Activated naive CD4-positive, alpha-beta T cell treated with anti-CD3 and anti-CD28 coated beads, Interleukin-2, amount 50 U/mL, for 24 hours (primary cell): ENCODE measurements around the gene ALKBH8.
A peak's percentile ranks its signal among the peaks of the same experiment; 100 is the strongest.
"Not testable (repeated sequence)": the region's sequence is repeated elsewhere in the genome, so short reads cannot be mapped to it uniquely, and the experiment has no call there.

Experiments
- H3K27ac Mint-ChIP-seq: one replicate; pipeline ENCODE4 v1.8.0; 2021; ENCODE audit warnings: mild to moderate bottlenecking, mixed read lengths
- H3K27me3 Mint-ChIP-seq: one replicate; pipeline ENCODE4 v1.8.0; 2021; ENCODE audit warnings: mixed read lengths
- H3K36me3 Mint-ChIP-seq: one replicate; pipeline ENCODE4 v1.8.0; 2021; ENCODE audit warnings: mixed read lengths
- H3K4me1 Mint-ChIP-seq: one replicate; pipeline ENCODE4 v1.8.0; 2021; ENCODE audit warnings: mixed read lengths
- H3K4me3 Mint-ChIP-seq: one replicate; pipeline ENCODE4 v1.8.0; 2021; ENCODE audit warnings: mild to moderate bottlenecking, mixed read lengths
- H3K9me3 Mint-ChIP-seq: one replicate; pipeline ENCODE4 v1.8.0; 2021; ENCODE audit warnings: mixed read lengths

Gene ALKBH8

DNA sequence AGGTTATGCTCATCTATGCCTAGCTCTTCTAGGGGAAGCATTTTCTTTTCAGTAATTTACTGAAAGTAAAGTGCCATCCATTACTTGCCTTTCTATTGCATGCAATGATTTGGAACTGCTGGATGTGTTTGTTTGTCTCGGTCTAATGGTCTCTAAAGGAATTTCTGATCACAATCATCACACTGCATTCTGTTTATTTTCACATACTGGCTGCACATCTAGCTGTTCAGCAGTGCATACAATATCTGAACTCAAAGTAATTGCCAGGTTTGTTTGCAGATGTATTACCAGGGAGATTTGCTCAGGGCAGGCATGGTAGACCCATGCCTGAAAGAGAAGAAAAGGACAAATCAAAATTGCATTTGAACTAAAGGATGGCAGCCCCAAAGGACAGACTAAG, 71.5 kb downstream of the ALKBH8 start:
- no peaks in the 10 kb centered on the region for H3K9me3 Mint-ChIP-seq

DNA sequence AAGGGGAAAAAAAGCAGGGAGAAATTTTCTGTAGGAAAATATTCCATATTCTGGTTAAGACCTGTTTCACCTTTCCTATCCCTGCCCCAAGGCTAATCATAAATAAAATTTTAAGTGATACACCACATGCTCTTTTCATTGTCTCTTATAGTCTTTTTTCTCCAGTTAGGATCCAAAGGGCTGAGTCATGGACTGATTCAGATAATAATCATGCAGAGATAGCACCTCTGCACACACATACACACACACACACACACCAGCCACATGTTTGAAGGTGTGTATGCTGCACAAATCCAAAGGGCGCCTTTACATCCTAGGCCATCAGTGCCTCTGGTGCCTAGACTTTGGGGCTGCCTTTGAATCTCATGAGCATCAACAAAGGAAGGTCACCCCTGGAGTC, 72.4 kb downstream of the ALKBH8 start:
- no peak overlapping the region for H3K4me3 Mint-ChIP-seq
- H3K36me3 Mint-ChIP-seq: no peaks in the 10 kb centered on the region
- no peaks in the 10 kb centered on the region for H3K9me3 Mint-ChIP-seq
- H3K27ac Mint-ChIP-seq: no peak overlapping the region
- H3K4me1 Mint-ChIP-seq: no peaks in the 10 kb centered on the region
- peaks cover 4% of the 10 kb centered on the region for H3K27me3 Mint-ChIP-seq

More for the DNA sequence above, 71.5 kb downstream of the ALKBH8 start:
- Mint-ChIP-seq H3K36me3 (no peaks in the 10 kb centered on the region), H3K27ac (no peak overlapping the region), H3K4me1 (no peaks in the 10 kb centered on the region), H3K4me3 (no peak overlapping the region), H3K27me3 (no peaks in the 10 kb centered on the region)

DNA sequence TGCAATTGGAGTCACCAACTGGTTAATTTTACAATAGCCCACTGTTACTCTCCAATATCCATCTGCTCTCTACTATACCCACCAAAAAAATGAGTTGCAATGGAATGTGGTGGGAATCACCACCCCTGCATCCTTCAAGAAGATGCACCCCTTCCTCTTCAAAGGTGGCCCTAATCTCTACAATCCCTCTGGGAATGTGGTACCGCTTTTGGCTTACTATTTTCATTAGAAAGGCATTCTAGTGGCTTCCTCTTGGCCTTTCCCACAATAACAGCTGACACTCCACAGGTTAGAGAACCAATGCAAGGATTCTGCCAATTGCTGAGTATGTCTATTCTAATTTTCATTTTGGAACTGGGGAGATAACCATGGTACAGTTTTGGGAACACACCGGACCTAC, 74.7 kb downstream of the ALKBH8 start:
- H3K4me3 Mint-ChIP-seq: no peak overlapping the region
- no peaks in the 10 kb centered on the region for H3K4me1 Mint-ChIP-seq
- no peaks in the 10 kb centered on the region for H3K36me3 Mint-ChIP-seq
- H3K27me3 Mint-ChIP-seq: peaks cover 6% of the 10 kb centered on the region
- no peaks in the 10 kb centered on the region for H3K9me3 Mint-ChIP-seq
- H3K27ac Mint-ChIP-seq: no peak overlapping the region

DNA sequence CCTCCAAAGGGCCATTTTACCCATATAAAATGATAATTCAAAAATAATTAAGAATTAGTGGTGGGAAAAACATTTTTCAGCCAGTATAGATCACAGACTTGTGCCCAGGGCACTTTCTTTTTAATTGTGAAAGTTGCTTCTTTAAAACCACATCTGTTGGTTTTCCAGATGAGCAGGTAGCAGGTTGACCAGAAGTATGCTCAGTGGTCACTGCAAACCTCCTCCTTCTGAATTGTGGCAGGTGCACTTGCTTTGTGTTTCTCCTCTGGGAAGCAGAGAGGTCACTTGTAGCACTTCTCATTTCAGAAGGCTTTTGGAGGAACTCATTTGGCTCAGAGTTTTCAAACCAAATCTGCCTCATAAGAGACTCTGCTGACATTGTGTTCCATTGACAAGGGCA, 83.3 kb downstream of the ALKBH8 start:
- Mint-ChIP-seq H3K9me3 (no peaks in the 10 kb centered on the region), H3K36me3 (no peaks in the 10 kb centered on the region), H3K27me3 (peaks cover 16% of the 10 kb centered on the region), H3K27ac (no peak overlapping the region), H3K4me3 (no peak overlapping the region), H3K4me1 (no peaks in the 10 kb centered on the region)

DNA sequence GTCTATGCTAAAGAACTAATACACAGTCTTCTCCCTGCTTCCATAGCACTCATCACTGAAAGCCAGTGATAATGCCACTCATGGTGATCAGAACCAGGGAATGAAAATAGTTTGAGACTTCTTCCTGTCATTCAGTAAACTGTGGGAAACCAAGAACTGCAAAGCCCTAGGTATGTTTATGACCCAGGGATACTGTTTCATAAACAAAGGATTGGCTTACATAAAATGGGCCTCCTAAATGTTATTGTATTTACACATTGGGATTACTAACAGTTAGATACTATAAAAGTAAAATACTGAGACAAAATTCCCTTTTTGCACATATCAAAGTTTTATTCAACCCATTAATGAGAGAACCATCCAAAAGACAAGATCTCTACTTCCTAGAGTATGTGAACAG, 86.6 kb downstream of the ALKBH8 start:
- no peak overlapping the region for H3K4me3 Mint-ChIP-seq
- H3K27me3 Mint-ChIP-seq: peaks cover 28% of the 10 kb centered on the region
- no peaks in the 10 kb centered on the region for H3K9me3 Mint-ChIP-seq
- H3K36me3 Mint-ChIP-seq: no peaks in the 10 kb centered on the region
- no peak overlapping the region for H3K27ac Mint-ChIP-seq
- H3K4me1 Mint-ChIP-seq: no peaks in the 10 kb centered on the region

DNA sequence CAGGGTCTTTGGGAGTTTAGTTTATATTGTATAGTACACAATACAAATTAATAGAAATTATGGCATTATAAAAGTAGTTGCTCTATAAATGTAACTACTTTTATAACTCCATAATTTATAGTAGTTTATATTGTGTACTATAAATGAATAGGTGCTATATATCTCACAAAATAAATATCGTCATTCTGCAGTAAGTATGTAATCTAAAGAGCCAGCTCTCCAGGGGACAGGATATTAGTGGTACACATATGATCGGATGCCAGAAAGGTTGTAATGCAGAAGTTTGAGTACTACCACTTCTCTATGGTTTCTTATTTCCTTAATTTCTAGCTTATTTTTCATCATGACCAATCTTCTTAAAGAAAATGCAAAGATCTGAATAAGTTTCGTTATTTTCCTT, 87.7 kb downstream of the ALKBH8 start:
- no peak overlapping the region for H3K27ac Mint-ChIP-seq
- H3K36me3 Mint-ChIP-seq: no peaks in the 10 kb centered on the region
- peaks cover 32% of the 10 kb centered on the region for H3K27me3 Mint-ChIP-seq
- H3K9me3 Mint-ChIP-seq: no peaks in the 10 kb centered on the region
- H3K4me1 Mint-ChIP-seq: no peaks in the 10 kb centered on the region
- no peak overlapping the region for H3K4me3 Mint-ChIP-seq

DNA sequence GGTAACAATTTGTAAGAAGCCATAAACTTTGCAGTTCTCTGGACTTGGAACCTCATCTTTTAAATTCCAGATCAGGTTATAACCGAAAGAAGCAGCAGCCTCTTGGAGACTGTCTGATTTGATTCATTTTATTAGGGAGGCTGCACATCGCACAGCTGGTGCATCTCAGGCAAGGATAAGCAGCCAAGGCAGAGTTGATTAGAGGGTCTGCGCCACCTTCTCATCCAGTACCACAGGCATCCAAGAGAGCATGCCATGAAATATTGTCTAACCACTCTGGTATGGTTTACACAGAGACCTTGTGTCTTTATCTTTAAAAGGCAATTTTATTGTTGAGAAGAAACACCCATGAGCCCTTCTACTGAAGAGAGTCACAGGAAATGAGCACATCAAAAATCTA, 91.7 kb downstream of the ALKBH8 start:
- Mint-ChIP-seq H3K4me3 (no peak overlapping the region), H3K9me3 (no peaks in the 10 kb centered on the region), H3K36me3 (no peaks in the 10 kb centered on the region), H3K4me1 (no peaks in the 10 kb centered on the region), H3K27me3 (peaks cover 36% of the 10 kb centered on the region), H3K27ac (no peak overlapping the region)

DNA sequence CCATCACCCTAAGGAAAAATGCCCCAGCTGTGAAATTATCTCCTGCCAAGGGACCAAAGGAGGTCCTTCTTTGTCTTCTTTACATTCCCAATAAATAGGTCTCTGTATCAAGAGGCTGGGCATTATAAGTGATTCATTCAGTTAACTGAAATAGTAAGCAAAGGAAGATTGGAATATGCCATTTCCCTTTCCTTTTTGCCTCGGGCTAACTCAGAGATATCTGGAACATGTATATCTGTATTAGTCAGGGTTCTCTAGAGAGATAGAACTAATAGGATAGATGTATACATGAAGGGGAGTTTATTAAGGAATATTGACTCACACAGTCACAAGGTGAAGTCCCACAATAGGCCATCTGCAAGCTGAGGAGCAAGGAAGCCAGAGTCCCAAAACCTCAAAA, 92.6 kb downstream of the ALKBH8 start:
- no peaks in the 10 kb centered on the region for H3K4me1 Mint-ChIP-seq
- H3K36me3 Mint-ChIP-seq: no peaks in the 10 kb centered on the region
- no peaks in the 10 kb centered on the region for H3K9me3 Mint-ChIP-seq
- H3K4me3 Mint-ChIP-seq: no peak overlapping the region
- peaks cover 41% of the 10 kb centered on the region for H3K27me3 Mint-ChIP-seq
- H3K27ac Mint-ChIP-seq: no peak overlapping the region

DNA sequence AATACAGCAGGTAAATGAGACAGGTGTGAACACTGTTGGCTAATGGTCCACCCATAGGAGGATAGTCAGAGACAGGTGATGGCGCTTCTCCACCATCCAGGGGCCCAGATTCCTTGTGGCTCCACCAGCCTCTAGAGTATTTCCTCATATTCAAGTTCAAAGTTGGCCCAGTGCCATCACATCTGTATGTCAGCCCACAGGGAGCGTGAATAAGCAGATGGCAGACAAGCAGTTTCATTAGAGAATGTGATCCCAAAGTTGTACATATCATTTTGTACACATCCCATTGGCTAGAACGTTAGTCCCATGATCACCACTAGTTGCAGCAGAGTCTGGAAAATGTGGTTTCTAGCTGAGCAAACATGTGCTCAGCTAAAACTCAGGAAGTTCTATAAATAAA, 96.9 kb downstream of the ALKBH8 start:
- peaks cover 2% of the 10 kb centered on the region for H3K9me3 Mint-ChIP-seq
- H3K4me1 Mint-ChIP-seq: no peaks in the 10 kb centered on the region
- H3K4me3 Mint-ChIP-seq: no peak overlapping the region
- H3K27ac Mint-ChIP-seq: no peak overlapping the region
- H3K27me3 Mint-ChIP-seq: peaks cover 28% of the 10 kb centered on the region
- no peaks in the 10 kb centered on the region for H3K36me3 Mint-ChIP-seq

DNA sequence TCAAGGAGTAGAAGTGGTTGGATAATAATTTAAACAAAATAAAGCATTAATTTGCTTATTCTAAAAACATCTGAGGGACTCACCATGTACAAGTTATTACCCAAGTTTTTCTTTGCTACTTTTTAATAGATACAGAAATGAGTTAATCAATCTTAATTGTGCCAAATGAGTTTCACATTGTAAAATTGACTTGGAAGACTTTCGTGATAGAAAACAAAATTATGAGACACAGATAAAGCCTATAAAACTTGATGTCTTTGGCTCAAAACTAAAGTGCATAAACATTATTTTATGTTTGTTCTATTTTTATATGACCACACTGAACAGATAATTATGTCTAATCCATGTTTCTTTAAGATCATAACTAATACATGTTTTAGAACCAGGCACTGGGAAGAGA, 97.8 kb downstream of the ALKBH8 start:
- Mint-ChIP-seq H3K36me3 (peaks cover 2% of the 10 kb centered on the region), H3K27ac (no peak overlapping the region), H3K4me3 (no peak overlapping the region), H3K9me3 (peaks cover 6% of the 10 kb centered on the region), H3K27me3 (peaks cover 26% of the 10 kb centered on the region), H3K4me1 (no peaks in the 10 kb centered on the region)

DNA sequence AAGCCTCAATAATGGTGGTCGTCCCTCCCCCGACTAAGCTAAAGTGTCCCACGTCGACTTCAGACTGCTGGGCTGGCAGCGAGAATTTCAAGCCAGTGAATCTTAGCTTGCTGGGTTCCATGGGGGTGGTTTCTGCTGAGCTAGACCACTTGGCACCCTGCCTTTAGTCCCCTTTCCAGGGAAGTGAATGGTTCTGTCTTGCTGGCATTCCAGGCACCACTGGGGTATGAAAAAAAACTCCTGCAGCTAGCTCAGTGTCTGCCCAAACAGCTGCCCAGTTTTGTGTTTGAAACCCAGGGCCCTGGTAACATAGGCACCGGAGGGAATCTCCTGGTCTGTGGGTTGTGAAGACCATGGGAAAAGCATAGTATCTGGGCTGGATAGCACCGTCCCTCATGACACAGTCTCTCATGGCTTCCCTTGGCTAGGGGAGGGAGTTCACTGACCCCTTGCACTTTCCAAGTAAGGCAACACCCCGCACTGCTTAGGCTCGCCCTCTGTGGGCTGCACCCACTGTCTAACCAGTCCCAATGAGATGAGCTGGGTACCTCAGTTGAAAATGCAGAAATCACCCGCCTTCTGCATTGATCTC, 99.2 kb downstream of the ALKBH8 start:
- peaks cover 26% of the 10 kb centered on the region for H3K27me3 Mint-ChIP-seq
- H3K9me3 Mint-ChIP-seq, H3K4me3 Mint-ChIP-seq, H3K27ac Mint-ChIP-seq, H3K4me1 Mint-ChIP-seq, H3K36me3 Mint-ChIP-seq: not testable (repeated sequence)

DNA sequence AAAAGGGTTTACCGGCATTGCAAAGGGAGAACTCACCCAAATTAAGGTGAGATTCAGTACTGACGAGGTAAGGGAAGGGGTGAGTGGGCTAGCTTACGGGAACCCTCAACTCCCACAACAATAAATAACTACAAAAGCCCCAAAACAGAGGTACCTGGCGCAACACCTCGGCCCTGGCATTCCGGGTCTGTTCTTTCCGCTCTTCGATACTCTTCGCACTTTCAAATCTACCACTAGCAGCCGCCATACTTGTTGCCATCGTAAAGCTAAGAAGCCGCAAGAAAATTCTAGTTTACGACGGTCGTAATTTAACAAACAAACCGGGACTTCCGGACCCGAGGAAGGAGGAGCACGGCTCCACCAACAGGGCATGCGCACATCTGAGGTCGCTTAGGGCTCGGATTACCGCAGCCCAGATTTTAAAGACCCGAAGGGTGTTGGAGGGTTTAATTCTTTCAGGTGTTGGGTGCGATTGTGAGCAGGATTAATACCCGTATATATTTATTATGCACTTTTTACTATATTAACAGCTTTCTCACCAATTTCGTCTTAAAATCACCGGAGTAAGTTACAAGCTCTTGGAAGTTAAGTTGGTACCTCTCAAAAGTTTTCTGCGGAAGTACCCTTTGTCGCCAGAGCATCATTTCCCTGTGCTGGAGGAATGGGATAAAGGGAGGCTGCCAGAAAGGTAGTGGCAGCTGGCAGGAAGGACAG, 107.8 kb downstream of the ALKBH8 start, which contains the start of gene CWF19L2:
Gene CWF19L2 (minus strand): TSS at position 268 of the 714 bp plus-strand sequence. CDS start 9 bp downstream, at position 259.
- Mint-ChIP-seq H3K36me3 (peaks cover 6% of the 10 kb centered on the region), H3K4me1 (peaks cover 37% of the 10 kb centered on the region), H3K27ac (peak within 1 kb of the TSS; percentile 97), H3K27me3 (no peaks in the 10 kb centered on the region), H3K4me3 (peak within 1 kb of the TSS; percentile 96), H3K9me3 (no peaks in the 10 kb centered on the region)

DNA sequence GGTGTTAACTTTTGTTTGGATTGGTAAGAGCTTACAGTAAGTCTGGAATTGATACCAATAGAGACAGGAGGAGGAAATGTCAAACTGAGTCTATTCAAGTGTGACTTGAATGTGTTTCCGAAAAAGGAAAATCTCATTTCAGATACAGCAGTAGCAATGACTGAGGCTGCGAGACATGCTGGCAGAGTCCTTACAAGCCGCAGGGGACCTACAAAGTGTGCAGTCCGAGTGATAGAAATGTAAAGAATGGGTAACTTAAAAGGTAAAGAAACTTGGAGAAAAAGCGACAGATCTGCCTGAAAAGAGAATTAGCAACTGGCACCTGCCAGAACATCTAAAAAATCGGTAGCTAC, 108.4 kb downstream of the ALKBH8 start:
- Mint-ChIP-seq H3K27ac (peak overlapping the region; percentile 97), H3K4me1 (peaks cover 40% of the 10 kb centered on the region), H3K36me3 (peaks cover 8% of the 10 kb centered on the region), H3K27me3 (no peaks in the 10 kb centered on the region), H3K4me3 (peak overlapping the region; percentile 96), H3K9me3 (no peaks in the 10 kb centered on the region)

DNA sequence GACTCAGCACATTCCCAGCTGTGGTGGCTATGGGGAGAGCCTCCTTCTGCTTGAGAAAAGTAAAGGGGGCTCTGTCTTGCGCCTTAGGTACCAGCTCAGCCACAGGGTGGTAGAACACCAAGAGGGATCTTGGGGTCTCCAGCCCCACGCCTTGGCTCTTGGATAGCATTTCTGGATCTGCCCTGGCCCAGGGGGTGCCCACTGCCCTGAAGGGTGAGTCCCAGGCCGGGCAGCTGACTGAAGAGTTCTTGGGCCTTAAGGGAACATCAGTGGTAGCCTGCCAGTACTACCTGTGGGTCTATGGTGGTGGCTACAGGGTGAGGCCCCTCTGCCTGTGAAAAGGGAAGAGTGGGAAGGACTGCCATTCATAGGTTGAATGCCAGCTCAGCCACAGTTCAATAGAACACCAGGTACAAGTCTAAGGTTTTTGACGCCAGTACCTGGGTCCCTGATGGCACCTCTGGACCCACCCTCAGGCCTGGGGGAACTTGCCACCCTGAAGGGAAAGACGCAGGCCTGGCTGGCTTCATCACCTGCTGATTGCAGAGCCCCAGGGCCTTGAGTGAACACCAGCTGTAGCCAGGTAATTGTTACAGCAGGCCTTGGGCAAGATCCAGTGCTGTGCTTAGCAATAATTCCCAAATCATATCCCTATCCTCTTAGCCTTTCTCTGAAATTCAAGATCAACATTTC, 111.8 kb downstream of the ALKBH8 start:
- peaks cover 72% of the 10 kb centered on the region for H3K4me1 Mint-ChIP-seq
- no peaks in the 10 kb centered on the region for H3K27me3 Mint-ChIP-seq
- H3K27ac Mint-ChIP-seq: no peak overlapping the region
- H3K9me3 Mint-ChIP-seq: no peaks in the 10 kb centered on the region
- H3K36me3 Mint-ChIP-seq: peaks cover 21% of the 10 kb centered on the region
- no peak overlapping the region for H3K4me3 Mint-ChIP-seq
